Thyroid gland (tissue), 4 donors: ENCODE measurements around the gene CSTB.

Experiments used
- CTCF ChIP-seq, 6 experiments: fragments of 200-600 bp in 3 of 6; fragments of 450-650 bp in 3 of 6; sonication (generic) in 3 of 6; IDR thresholded peaks; one replicate each; pipeline ENCODE4 v1.5.1; 2016 to 2019; ENCODE audit warnings: antibody characterized with exemption in 6 of 6, mild to moderate bottlenecking in 2 of 6, inconsistent platforms in 1 of 6, moderate library complexity in 1 of 6
- POLR2A ChIP-seq, 2 donors: fragments of 450-650 bp; IDR thresholded peaks; one replicate each; pipeline ENCODE4 v1.6.1; 2017; ENCODE audit warnings: antibody characterized with exemption in 2 of 2, mild to moderate bottlenecking in 2 of 2, moderate library complexity in 1 of 2

DNA sequence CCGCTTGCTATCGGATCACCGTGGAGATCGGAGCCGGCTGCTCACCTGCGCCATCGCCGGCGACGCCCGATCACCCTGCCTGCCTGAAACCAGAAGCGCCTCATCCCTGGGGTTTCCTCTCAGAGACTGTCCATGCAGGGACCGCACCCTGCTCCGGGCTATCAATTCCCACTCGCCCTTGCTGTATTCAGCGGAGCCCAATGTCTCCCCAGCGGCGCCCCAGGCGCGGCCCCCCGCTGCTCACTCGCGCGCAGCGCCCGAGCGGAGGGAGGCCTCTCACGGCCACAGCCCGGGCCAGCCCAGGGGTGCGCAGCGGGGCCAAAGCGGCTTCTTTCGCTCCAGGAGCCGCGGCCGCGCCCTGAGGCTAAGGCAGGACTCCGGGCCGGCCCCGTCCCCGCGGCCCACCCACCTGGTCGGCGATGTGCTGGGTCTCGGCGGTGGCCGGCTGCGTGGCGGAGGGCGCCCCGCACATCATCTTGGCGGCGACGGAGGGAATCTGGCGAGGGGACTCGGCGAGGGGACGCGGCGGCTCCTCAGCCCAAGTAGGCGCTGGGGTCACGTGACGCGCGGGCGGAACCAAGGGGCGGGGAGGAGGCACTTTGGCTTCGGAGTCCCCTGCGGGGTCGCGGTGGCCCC, at the start of gene CSTB:
- TF ChIP-seq CTCF (IDR thresholded peaks at IDR 0.05) (no peak), POLR2A (IDR thresholded peaks at IDR 0.05) (peak; percentile 53 to 90)
